Measurements from ENCODE around the gene RHOA. TPM values are rescaled to one million over a fixed set of nuclear protein-coding genes. Genes with fewer than 3 reads are reported as not detected.
"Not testable (repeated sequence)": the region's sequence is repeated elsewhere in the genome, so short reads cannot be mapped to it uniquely, and the experiment has no call there.

RHOA gene
- total RNA-seq, 1 donor from 2014 or later, result 155 TPM

DNA sequence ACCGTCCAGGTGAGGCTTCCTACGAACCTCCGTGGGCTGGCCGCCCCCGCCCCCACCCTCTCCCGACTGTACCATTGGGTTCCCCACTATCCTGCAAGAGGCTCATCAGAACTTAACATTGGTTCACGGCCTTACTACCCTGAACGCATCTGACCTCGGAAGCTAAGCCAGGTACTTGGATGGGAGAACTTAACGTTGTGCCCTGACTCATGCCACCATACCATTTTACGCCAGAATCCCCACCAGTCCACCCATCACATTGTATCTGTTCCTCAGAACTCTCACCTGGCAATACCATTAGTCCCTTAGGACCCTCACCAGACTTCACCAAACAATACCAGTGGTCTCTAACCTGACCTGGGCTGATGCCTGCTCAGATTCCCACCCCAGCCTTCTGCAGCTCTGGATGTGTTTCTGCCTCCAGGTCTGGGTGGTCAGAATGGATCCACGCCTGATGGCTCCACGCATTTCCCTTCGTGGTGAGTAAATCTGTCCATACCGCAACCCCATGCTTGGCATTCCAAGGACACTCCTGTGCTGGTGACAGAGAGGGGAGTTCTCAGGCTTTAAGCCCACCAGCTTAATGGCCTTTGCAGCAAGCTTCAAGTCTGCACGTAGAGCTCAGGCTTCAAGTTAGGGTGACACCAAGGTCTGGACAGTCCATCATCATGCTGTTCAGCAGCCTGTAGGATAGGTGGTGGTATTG is 1.0 kb upstream of the RHOA start:
- no peak for DNase-seq (ENCODE audit: low spot score)
- ATAC-seq, result no peak

DNA sequence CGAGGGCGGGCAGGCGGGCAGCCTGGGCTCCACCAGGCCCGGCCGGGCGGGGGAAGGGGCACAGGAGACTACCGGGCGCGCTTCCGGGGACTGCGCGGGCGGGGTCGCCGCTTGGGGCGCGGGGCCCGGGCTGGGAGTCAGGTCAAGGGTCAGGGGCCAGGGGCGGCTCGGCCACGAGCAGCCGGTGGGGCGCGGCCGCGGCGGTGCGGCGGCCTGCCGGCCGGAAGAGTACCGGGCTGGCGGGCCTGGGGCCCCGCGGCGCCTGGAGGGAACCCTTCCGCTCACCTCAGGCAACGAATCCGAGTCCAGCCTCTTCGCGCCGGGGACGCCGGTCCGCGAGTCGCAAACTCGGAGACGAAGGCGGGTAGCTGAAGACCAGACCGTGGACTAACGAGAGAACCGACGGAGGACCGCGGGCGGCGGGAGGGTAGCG is 225 bp downstream of the RHOA start:
- ATAC-seq, result peak; percentile 55

DNA sequence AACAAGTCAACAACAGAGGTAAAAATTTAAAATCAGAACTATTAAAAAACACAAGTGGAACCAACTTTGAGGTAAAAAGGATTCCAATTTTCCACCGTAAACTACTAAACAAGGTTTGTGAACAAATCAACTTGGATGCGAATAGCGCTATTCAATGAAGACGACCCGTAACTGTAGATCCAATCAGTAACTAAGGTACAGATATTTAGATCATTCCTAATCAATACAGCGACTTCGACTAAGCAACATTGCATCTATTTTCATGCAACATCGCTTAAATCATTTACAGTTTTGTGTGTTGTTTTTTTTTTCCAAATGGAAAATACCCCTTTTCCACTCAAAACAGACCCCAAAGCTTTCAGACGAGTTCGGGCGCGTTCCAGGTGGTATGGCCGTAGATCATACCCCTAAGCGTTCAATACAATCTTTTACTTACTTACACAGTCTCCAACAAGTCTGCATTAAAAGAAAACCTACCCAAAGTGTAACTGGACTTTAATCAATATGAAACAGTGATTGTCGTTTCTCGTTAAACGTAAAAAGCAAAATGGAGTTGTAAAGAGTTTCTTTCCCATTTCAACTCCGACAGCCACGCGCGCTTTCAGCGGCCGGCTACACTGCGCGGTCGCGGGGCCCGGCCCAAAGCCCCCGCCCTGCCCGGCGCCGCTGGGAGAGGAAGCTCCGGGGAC is 786 bp downstream of the RHOA start:
- ATAC-seq, result no peak
- no peak for DNase-seq (ENCODE audit: low spot score)

More for the DNA sequence above, 225 bp downstream of the RHOA start:
- DNase-seq (ENCODE audit: low spot score), result peak; percentile 77

- ATAC-seq, result no peak
- DNase-seq (ENCODE audit: low spot score), result no peak
Observed at GRCh38 chr3:49410066-49410845, 1.5 kb downstream of the RHOA start.

DNA sequence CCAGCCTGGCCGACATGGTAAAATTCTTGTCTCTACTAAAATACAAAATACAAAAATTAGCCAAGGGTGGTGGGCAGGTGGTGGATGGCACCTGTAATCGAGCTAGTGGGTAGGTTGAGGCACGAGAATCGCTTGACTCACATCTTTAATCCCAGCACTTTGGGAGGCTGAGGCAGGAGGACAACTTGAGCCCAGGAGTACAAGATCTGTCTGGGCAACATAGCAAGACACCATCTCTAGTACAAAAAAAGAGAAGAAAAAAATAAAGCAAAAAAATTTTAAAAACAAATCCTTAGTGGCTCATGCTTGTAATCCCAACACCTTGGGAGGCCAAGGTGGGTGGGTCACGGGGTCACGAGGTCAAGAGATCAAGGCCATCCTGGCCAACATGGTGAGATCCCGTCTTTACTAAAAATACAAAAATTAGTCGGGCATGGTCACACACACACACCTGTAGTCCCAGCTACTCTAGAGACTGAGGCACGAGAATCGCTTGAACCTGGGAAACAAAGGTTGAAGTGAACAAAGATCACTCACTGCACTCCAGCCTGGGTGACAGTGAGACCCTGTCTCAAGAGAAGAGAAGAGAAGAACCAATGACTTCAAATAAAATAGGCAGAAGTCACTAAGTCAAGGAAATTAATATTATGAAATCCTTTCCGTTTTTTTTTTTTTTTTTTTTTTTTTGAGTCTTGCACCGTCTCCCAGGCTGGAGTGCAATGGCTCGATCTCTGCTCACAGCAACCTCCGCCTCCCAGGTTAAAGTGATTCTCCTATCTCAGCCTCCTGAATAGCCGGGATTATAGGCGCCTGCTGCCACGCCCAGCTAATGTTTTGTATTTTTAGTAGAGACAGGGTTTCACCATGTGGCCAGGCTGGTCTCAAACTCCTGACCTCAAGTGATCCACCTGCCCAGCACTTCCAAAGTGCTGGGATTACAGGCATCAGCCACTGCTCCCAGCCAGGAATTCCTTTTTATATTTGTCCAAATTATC is 4.9 kb downstream of the RHOA start:
- DNase-seq (ENCODE audit: low spot score), result no peak
- ATAC-seq, result no peak

GRCh38 chr3:49405570-49405969 is 6.2 kb downstream of the RHOA start:
- ATAC-seq, result not testable (repeated sequence)

GRCh38 chr3:49403891-49404290 is 7.9 kb downstream of the RHOA start:
- ATAC-seq (no peak), DNase-seq (ENCODE audit: low spot score) (no peak)

More at GRCh38 chr3:49405570-49405969, 6.2 kb downstream of the RHOA start:
- DNase-seq (ENCODE audit: low spot score), result not testable (repeated sequence)

DNA sequence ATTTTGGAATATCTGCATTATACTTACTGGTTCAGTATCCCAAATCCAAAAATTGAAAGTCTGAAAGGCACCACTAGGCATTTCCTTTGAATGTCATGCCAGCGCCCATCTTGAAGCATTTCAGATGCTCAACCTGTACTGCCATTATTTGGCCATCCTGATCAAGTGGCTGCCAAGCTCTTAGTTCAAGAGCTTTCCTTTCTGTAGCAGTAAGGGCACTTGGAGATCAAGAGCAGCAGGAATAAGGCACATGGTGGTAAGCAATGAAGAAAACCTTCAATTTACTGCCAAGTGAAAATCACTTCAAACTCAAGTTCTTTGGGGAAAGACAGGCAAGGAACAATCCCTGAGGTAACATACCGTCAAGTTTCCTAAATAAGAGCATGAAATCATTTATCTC is 10.0 kb downstream of the RHOA start:
- no peak for ATAC-seq

GRCh38 chr3:49399461-49399860 is 12.3 kb downstream of the RHOA start:
- ATAC-seq (no peak), DNase-seq (ENCODE audit: low spot score) (no peak)

More for the DNA sequence above, 10.0 kb downstream of the RHOA start:
- DNase-seq (ENCODE audit: low spot score), result no peak

GRCh38 chr3:49397470-49397869 is 14.3 kb downstream of the RHOA start:
- peak; percentile 60 for ATAC-seq

DNA sequence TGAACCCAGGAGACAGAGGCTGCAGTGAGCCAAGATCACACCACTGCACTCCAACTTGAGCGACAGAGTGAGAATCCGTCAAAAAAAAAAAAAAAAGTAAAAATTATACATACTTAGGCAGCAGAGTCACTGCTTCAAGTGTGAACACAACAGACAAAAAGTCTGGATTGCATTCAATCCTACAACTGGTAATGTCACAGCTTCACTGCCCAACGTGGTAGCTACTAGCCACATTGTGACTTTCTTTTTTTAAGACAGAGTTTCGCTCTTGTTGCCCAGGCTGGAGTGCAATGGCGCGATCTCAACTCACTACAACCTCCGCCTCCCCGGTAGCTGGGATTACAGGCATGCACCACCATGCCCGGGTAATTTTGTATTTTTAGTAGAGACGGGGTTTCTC is 20.5 kb downstream of the RHOA start:
- DNase-seq (ENCODE audit: low spot score); ATAC-seq: not testable (repeated sequence)

More at GRCh38 chr3:49397470-49397869, 14.3 kb downstream of the RHOA start:
- DNase-seq (ENCODE audit: low spot score), result no peak

DNA sequence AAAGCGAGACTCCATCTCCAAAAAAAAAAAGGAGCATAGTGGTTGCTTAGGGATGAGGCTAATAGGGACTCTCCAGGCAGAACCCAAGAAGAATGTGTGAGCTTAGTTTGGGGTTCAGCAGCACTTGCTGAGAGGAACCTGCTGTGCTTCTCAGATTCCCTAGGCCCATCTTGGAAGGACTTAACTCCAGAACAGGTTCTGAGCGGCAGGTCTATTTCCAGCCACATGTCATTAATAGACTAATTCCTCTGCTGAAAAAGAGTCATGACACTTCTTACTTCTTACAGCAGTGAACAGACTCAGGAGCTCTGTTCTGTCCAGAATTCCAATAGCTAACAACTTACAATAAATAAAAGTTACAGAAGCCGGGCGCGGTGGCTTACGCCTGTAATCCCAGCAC is 22.5 kb downstream of the RHOA start:
- ATAC-seq (no peak), DNase-seq (ENCODE audit: low spot score) (no peak)

- ATAC-seq (no peak), DNase-seq (ENCODE audit: low spot score) (no peak)
Observed at GRCh38 chr3:49388289-49388820, 23.4 kb downstream of the RHOA start.

DNA sequence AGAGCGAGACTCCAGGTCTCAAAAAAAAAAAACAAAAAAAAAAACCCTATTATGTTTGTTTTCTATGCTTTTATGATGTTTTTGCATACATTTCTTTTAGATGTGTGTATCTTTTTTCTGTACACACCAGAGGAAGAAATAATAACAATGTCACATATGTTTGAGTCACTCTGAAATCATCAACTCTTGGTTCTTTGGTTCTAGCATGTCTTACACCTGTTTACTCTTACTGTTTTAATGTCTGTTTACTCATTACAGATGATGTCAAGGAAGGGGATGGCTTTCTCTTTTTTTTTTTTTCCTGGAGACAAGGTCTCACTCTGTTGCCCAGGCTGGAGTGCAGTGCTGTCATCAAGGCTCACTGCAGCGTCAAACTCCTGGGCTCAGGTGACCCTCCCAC is 24.1 kb downstream of the RHOA start:
- DNase-seq (ENCODE audit: low spot score) (no peak), ATAC-seq (no peak)

DNA sequence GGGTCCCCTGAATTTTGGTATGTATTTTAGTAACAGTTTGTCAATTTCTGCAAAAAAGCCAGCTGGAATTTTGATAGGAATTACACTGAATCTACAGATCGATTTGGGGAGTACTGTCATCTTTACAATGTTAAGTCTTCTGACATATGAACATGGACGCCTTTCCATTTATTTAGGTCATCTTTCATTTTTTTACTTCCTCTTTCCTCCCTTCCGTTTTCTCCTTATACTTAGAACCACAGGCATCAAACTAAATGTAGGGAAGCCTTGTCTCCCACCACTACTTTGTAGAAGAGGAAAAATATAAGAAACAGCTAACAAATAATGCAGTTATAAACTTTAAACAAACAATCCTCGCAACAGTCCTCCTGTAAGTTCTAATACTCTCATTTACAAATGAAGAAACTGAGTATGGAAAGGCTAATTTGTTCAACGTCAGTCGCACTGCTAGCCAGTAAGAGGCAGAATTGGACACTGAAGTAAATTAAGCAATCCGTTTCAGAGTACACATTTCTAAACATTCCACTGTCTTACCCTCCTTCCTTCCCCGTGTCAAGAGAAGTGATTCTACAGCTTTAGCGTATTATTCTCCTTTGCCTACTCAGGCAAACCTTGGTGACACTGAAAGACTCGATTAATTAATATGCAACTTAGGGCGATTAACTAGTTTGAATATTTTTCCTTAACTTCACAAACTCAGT is 25.6 kb downstream of the RHOA start:
- ATAC-seq, result peak; percentile 80
- no peak for DNase-seq (ENCODE audit: low spot score)

GRCh38 chr3:49385617-49386016 is 26.2 kb downstream of the RHOA start:
- DNase-seq (ENCODE audit: low spot score) (no peak), ATAC-seq (no peak)

DNA sequence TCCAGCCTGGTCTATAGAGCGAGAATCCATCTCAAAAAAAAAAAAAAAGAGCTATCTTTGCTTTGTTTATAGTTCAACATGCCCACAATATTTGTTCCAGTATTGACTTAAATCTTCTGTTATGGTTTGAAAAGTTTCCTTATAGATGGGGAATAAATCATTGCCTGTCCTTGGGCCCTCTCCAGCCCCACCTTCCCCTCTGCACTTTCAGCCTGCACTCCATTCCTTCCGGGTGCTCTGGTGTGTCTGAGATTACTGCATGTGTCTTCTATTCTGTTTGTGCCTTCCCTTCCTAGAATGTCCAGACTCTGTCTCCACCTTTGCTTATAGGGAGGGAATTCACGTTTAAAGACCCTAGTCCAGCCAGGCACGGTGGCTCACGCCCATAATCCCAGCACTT is 28.4 kb downstream of the RHOA start:
- ATAC-seq (no peak), DNase-seq (ENCODE audit: low spot score) (no peak)

GRCh38 chr3:49378249-49378895 is 33.4 kb downstream of the RHOA start:
- ATAC-seq, result no peak
- DNase-seq (ENCODE audit: low spot score), result no peak

GRCh38 chr3:49377483-49377882 is 34.3 kb downstream of the RHOA start:
- no peak for DNase-seq (ENCODE audit: low spot score)

More at GRCh38 chr3:49377483-49377882, 34.3 kb downstream of the RHOA start:
- no peak for ATAC-seq

Data from left lobe of liver (tissue), 2 donors.